LNCaP clone FGC (cell line): ENCODE results near the gene CLIC5.

ENCODE experiments used
- DNase-seq: peaks from one replicate; pipeline ENCODE4 v3.0.0-alpha.2; 2011; ENCODE audit warnings: low read depth
- H3K4me3 ChIP-seq: 2 replicates; pipeline ENCODE4 v1.5.1; 2011; ENCODE audit warnings: mild to moderate bottlenecking, low read depth, low read length, control low read depth
- CTCF ChIP-seq: IDR thresholded peaks from 2 replicates; pipeline ENCODE4 v1.5.1; 2012; ENCODE audit warnings: mild to moderate bottlenecking; ENCODE audit not compliant: control insufficient read depth, insufficient read depth; ENCODE audit errors: extremely low read depth

CLIC5 gene

GRCh38 chr6:45979311-45979710, 36.3 kb downstream of the CLIC5 start:
- no peak for DNase-seq
- TF ChIP-seq CTCF, result no peak

GRCh38 chr6:45974596-45974995, 41.1 kb downstream of the CLIC5 start:
- TF ChIP-seq CTCF, result no peak
- H3K4me3 ChIP-seq, result no peak overlapping the region
- no peak for DNase-seq

More at GRCh38 chr6:45979311-45979710, 36.3 kb downstream of the CLIC5 start:
- H3K4me3 ChIP-seq, result no peak overlapping the region

- no peak for DNase-seq
- no peak for TF ChIP-seq CTCF
- H3K4me3 ChIP-seq, result no peak overlapping the region
Measured at GRCh38 chr6:45972795-45973503, 42.7 kb downstream of the CLIC5 start.

GRCh38 chr6:45971287-45971686, 44.4 kb downstream of the CLIC5 start:
- no peak for TF ChIP-seq CTCF
- no peak for DNase-seq
- H3K4me3 ChIP-seq, result no peak overlapping the region

GRCh38 chr6:45970326-45970725, 45.3 kb downstream of the CLIC5 start:
- no peak for TF ChIP-seq CTCF
- no peak for DNase-seq
- no peak overlapping the region for H3K4me3 ChIP-seq

GRCh38 chr6:45969883-45970282, 45.8 kb downstream of the CLIC5 start:
- no peak overlapping the region for H3K4me3 ChIP-seq
- TF ChIP-seq CTCF, result no peak
- DNase-seq, result no peak

GRCh38 chr6:45969026-45969425, 46.6 kb downstream of the CLIC5 start:
- H3K4me3 ChIP-seq, result no peak overlapping the region
- TF ChIP-seq CTCF, result no peak
- DNase-seq, result no peak
